Vagina (tissue), 2 donors: ENCODE results near the gene NDUFAB1.

Experiments used
- POLR2A ChIP-seq, 2 donors: fragments of 450-650 bp; IDR thresholded peaks; one replicate each; pipeline ENCODE4 v1.6.1; 2017; ENCODE audit warnings: antibody characterized with exemption in 2 of 2, mild to moderate bottlenecking in 2 of 2, moderate library complexity in 2 of 2
- POLR2AphosphoS5 ChIP-seq, 2 donors: sonication (generic); formaldehyde crosslinking; IDR thresholded peaks; one replicate each; pipeline ENCODE4 v1.9.0; 2017; ENCODE audit warnings: antibody characterized with exemption in 2 of 2, mild to moderate bottlenecking in 2 of 2, low read depth in 1 of 2; ENCODE audit not compliant: insufficient read depth in 1 of 2
- TF ChIP-seq, protein P1 (sequence below), 3 experiments: fragments of 450-650 bp in 2 of 3; fragments of 200-600 bp in 1 of 3; sonication (generic) in 1 of 3; IDR thresholded peaks; one replicate each; pipeline ENCODE4 v1.5.1; 2017 to 2019; ENCODE audit warnings: antibody characterized with exemption in 3 of 3, mild to moderate bottlenecking in 2 of 3, moderate library complexity in 2 of 3

DNA sequence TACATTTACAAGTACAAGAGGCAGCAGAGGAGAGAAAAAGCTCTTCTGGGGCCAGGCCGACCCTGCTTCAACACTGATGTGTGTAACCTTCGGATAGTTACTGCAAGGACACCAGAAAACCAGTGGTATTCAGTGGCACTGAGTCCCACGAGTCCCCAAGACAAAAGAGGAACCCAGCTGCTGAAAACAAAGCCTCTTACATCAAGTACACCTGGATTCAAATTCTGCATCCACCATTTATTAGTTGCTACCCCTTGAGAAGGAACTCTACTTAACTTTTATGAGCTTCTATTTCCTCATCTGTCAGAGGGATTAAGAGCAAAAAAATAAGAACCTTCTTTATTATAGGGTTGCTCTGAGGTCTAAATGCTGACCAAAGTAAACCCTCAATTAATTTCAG, 41.6 kb downstream of the NDUFAB1 start:
- no peak for TF ChIP-seq POLR2A (IDR thresholded peaks at IDR 0.05)
- TF ChIP-seq, protein P1, sequence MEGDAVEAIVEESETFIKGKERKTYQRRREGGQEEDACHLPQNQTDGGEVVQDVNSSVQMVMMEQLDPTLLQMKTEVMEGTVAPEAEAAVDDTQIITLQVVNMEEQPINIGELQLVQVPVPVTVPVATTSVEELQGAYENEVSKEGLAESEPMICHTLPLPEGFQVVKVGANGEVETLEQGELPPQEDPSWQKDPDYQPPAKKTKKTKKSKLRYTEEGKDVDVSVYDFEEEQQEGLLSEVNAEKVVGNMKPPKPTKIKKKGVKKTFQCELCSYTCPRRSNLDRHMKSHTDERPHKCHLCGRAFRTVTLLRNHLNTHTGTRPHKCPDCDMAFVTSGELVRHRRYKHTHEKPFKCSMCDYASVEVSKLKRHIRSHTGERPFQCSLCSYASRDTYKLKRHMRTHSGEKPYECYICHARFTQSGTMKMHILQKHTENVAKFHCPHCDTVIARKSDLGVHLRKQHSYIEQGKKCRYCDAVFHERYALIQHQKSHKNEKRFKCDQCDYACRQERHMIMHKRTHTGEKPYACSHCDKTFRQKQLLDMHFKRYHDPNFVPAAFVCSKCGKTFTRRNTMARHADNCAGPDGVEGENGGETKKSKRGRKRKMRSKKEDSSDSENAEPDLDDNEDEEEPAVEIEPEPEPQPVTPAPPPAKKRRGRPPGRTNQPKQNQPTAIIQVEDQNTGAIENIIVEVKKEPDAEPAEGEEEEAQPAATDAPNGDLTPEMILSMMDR (IDR thresholded peaks at IDR 0.05): no peak
- TF ChIP-seq POLR2AphosphoS5 (IDR thresholded peaks at IDR 0.05; ENCODE audit: insufficient read depth in 1 of 2, low read depth in 1 of 2): no peak
